NCI-H1105 (cell line): Measurements from ENCODE around the gene FAM174B.

Experiments
- DNase-seq: peaks from one replicate; lab custom pipeline; 2025; lab: John Stamatoyannopoulos, UW

The FAM174B gene

DNA sequence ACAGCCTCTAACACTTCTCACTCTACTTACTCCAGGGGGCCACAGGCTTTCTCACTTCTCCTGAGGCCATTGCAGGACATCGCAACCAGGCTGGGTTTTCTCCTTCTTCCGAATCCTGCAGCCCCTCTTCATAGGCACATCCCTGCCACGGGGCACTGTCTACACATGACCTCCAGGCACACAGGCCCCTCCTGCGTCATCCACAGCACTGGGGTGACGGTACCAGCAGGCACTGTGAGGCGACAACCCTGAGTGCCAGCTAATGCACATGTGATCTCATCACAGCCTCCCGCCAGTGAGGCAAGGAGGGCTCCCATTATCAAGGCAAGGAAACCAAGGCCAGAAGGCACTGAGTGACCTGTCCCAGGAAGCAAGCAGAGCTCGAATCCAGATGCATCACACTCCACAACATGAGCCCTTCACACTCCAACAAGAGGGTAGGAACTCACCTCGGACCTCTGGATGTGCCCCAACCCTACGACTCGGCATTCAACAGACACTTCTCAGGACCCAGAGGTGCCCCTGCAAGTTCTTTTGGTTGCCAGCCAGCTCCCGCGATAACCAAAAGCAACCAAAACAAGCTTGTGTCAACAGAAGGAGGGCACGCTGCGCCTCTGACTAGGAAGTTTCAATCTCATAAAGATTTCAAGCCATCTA lies 16.7 kb downstream of the FAM174B start:
- no peak for DNase-seq

DNA sequence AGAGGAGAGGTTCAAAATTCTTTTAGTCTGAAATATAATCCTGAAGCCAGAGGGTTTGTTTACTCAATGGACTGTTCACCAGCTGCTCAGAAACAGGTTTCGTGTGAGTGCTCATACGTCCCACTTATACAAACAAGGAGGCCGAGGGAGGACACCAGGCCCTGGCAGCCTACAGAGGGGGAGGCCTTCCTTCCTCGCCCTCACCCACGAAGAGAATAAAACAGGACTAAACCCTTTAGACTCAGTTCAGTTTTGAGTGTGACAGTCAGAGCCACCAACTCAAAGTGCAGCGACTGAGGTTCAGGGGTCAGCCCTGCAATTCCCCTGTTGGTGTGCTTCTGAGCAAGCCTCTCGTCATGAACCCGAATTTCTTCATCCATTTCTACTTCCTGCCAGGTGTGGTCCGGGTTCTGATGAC lies 17.3 kb downstream of the FAM174B start:
- peak; percentile 66 for DNase-seq

DNA sequence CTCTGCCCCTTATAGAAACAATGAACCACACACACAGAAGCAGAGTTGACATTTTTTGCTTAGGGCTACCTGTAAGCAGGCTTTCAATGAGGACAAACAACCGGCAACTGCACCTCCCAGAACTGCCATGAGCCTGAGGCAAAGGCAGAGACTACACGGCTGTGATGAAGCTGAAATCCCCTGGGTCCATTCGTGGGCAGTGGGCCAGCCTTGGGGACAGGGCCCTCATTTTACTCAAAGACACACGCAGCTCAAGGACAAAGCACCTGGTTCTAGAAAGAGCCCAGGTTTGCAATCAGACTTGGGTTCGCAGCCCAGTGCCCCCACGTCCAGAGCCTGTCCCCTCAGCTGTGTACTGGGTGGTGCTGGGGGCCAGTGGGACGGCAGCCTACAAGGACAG lies 17.9 kb downstream of the FAM174B start:
- no peak for DNase-seq

DNA sequence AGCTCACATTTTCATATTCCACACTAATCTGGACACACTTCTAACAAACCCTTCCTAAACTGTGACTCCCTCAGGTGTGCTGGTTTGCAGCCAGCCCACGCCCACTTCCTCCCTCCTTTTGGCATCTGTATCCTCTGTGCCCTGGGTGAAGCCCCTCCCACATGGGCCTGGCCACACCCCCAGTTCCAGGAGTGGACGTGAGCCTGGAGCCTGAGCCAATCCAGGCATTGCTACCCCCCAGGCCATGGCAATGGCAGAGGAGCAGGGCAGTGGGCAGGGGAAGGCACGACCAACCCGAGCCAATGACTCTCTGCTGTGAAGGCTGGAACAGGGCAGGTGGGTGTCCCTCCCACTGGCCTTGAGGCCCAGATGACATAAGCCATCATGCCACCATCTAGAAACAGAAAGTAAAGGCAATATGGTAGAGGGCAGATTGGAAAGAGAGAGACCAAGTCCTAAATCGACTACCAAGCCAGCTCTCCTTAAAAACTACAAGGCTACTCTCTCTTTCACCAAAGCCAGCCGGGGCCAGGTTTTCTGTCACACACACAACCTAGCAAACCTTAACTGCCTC lies 18.6 kb downstream of the FAM174B start:
- DNase-seq, result peak; percentile 27

DNA sequence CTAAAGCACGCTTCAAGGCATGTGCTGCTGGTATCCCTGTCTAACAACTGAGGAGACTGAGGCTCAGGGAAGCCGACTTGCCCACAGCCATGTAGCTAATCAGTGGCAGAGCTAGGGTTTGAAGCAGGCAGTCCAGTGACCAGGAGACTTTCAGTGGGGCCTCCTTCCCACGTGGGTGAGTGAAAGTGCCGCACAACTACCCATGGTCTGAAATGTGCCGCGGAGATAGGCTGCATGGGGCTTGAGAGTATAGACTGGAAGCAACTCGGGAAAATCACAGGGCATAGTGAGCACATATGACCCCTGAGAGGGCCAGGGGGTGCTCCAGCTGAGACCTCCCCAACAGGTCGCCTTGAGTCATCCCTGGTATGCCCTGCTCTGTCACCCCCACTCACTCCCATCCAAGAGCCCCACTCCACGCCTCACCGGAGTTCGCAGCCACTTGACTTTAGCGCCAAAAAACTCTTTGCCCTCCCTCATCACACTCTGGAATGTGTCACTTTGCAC lies 19.1 kb downstream of the FAM174B start:
- no peak for DNase-seq

DNA sequence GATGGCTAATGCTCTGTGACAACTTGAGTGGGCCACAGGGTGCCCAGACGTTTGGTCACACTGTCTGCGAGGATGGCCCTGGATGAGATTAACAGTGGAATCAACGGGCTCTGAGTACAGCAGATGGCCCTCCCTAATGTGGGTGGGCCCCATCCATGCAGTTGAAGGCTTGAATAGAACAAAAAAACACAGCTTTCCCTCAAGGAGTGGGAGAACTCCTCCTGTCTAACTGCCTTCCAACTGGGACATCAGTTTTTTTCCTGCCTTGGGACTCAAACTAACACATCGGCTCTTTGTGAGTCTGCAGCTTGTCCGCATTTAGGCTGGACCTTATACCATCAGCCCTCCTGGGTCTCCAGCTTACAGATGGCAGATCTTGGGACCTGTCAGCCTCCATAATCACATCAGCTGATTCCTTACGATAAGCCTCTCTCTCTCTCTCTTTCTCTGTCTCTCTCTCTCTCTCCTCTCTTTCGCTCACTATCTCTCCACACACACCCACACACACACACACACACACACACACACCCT lies 20.8 kb downstream of the FAM174B start:
- no peak for DNase-seq

DNA sequence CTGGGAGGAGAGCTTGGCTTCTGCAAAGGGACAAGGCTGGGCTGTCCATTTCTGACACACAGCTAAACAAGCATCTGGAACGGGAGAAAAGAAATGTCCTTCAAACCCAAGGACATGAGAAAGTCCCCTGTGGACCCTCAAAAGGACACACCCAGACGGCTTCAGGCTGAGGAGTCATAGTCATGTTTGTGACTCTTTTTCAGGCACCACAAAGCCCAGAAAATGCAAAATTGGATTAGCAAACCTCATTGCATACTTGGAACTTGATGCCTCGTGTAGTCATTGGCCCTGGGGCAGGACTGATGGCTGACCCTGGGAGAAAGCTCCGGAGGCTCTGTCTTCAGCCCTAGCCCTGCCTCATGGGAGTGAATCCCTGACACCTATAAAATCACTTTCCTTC lies 21.5 kb downstream of the FAM174B start:
- DNase-seq, result no peak

DNA sequence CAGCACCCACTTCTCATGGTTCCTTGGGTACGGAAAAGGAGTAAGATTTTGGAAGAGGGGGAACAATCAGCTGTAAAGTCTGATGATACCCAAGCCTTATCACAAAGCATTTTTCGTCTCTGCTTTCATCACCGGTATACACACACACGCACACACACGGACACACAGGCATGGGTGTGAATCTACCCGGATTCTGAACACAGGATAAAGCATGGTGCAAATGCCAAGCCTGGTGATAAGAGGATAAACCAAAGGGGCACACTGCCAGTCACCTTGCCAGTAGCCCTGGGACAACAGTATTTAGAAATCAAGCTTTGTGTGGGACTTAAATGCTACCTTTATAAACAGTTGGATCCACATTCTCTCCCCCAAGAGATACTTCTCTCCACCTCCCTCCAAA lies 22.2 kb downstream of the FAM174B start:
- no peak for DNase-seq

DNA sequence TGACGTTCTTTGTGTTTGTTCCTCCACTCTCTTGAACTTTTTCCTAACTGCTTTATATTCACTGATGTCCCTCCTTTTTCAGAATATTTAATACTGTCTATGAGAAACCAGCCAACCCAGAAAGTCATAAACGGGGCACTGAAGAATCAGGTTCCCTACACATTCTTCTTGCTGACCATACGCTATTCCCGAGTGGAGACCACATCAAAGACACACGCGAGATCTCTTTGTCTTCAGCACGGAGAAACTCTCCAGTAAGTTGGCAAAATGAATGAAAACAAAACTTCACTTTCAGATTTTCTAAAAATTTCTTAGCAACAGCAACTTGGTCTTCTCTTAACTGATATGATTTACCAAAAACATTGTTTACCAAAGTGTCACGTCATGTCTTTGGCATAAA lies 22.6 kb downstream of the FAM174B start:
- no peak for DNase-seq

DNA sequence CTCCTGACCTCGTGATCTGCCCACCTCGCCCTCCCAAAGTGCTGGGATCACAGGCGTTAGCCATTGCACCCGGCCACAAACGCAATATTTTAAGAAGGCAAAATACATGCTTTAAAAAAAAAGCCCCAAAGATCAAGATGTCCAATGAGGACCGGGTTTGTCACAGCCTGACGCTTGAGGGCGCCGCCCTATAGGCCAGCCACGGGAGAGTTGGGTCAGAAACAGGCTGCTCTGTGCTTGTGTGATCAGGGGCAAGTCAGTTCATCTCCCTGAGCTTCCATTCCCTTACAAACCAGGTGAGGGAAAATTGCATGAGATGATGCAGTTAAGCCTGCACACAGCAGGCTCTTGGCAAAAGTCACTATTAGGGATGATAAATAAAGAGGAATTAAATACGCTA lies 23.9 kb downstream of the FAM174B start:
- no peak for DNase-seq

DNA sequence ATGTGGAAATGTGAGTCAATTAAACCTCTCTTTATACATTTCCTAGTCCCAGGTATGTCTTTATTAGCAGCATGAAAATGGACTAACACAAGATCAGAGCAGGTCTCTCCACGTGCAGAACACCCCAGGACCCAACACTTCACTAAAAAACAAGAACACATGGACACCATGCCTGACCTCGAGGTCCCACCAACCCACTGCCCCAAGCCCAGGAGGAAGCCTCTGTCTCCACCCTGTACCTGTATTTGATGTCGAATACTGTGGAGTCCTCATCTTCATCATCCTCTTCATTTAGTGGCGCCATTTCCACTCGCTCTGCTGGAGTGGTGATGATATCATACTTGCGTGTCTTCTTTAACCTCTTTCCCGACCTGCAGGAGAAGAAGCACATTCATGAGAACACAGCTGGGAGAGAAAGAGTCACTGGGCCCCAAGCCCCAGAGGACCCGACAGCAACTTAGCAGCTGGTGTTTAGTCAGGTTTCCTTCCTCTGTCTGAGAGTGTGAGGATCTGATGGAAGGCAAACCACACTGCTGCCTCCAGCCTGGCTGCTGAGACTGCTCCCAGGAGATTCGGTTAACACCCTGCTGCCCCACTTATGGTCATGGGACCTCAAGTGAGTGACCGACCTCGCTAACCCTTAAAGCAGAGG lies 25.5 kb downstream of the FAM174B start:
- DNase-seq, result no peak

DNA sequence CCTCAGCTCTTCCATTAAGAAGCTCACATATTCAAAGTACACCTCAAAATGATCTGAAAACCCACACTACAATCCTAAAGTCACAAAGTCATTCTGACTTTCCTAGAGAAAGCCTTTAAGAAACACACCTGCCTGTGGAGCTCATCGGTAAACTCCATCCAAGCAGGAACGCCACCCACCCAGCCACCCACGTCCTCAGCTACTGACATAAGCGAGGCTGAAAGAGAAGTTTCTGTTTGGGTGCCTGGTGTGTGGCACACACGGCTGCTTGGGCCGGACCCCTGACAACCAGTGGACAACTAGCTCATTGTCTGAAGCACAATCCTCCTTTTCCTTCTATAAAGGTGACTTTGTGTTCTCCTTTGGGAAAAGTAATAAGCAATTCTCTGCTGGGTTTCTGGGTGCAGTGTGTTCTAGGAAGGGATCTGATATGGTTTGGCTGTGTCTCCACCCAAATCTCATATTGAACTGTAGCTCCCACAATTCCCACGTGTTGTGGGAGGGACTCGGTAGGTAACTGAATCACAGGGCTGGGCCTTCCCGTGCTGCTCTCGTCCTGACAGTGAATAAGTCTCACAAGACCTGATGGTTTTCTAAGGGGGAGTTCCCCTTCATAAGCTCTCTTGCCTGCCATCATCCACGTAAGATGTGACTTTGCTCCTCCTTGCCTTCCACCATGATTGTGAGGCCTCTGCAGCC lies 26.1 kb downstream of the FAM174B start:
- DNase-seq, result no peak

DNA sequence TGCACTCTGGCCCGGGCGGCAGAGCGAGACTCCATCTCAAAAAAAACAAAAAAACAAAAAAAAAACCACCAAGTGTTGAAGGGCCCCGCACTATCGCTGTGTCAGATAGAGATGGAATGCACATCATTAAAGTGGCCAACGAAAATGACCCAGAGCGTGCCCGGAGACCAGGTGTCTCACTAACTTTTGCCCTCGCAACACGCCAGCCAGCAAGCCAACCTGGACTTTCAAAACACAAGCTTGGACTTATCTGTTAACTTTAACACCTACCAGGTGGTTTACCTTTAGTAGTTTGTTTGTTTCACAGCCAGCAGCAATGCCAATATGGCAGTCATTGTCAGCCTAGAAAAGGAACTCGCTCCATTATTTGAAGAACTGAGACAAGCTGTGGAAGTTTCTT lies 28.6 kb downstream of the FAM174B start:
- DNase-seq, result no peak

DNA sequence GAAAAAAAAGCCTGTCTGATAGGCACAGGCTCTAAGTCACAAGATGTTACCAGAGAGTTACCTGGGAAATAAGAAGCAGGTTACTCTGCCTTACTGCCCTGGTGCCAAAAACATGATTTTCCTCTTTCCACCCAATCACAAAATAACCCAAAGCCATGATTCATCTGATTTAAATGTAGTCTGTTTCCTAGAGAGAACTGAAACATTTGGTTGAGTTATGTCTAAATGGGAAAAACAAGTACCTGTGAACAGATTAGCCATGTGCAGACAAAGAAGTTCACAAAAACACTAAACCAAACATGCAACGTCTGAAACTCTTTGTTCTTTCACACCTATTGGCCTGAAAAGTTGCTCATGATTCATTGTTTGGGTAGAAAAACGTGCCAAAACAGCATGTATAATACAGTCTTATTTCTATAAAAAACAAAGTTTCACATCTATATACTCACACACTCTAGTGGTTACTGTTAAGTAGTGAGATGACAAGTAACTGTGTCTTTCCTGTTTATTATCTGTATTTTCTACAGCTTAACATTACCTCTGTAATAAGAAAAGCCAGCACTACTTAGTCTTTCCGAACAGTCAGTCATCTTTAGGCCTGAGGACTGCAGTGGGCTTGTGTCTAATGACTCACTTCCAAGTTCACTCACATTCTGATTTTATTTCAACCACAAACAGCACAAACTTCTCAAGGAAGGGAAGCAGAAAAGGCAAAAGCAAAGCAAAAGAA lies 30.2 kb downstream of the FAM174B start:
- DNase-seq, result no peak

DNA sequence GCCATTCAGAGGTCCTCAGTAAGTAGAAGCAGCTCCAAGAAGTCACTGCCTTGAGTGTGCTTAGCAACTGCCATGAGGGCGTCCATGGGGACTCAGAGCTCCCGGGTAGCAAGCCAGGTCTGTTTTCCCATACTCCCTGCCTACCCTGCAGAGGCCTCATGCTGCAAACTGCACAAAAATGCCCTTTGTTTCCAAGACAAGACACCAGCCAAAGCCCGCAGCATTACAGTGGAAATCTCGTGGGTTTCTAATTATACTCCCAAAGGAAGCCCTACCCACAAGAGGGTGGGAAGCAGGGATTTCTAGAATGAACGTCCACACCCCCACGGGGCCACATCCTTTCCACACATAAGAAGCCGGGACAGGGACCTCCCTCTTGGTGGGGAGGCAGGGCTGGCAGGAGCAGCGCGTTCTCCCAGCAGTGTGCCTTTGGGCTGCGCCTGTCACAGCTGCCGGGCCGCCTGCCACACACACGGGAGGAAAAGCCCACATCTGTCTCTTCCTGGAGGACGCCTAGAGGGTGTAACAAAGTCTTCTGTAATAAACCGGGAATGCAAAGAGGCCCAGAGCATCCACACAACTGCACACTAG lies 31.1 kb downstream of the FAM174B start:
- no peak for DNase-seq

DNA sequence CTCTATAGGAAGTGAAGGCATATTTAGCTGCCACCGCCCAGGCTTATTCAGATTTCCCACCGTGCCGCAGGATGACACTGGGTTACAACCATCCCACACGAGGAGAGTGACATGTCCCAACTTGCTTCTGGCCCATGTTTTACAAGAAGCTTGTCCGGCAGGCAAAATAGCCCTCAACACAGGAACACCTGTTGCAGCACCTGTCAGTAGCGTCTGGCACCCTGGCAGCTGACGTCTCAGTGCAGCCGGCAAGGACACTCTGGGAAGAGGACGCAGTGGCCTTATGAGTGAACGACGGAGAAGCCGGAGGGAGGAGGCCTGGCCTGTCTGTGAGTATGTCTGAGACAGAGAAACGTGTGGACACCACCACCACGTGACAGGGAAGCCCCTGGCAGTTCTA lies 32.1 kb downstream of the FAM174B start:
- DNase-seq, result peak; percentile 85

DNA sequence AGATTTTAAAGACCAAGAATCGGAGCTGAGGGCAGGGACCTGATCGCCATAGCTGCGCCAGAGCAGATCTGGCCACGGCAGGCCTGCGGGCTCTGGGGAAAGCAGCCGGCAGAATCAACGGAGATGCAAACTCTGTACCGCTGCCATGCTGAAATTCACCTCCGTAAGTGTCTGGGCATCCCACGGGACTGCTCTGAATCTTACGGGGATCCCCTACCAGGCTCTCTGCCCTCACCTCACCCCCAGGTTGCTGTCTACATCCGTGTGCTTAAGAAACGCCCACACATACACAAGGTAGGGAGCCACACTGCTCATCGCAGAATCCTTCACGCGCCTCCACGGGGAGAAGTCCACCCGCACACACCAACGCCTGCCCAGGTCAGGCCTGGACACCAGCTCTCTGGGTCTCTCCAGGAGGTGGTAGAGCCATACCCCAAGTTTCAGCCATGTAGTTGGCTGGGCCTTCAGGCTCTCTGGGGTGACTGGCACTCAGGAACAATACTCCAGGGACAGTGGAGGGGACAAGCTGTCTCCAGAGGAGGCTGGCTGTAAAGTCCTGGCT lies 33.5 kb downstream of the FAM174B start:
- no peak for DNase-seq

DNA sequence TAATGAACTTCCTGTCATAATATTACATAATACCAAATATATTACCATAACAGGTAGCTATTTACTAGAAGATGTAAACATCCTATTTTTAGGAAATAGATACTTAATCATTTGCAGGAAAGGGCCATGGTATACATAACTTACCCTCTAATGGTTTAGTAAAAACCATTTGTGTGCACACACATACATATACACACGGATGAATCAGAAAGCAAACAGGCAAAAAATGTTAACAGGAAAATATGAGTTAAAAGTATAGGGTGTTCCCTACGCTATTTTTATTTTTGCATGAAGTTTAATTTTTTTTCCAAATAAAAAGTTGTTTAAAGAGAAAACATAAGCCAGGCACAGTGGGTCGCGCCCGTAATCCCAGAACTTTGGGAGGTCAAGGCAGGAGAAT lies 34.6 kb downstream of the FAM174B start:
- no peak for DNase-seq

DNA sequence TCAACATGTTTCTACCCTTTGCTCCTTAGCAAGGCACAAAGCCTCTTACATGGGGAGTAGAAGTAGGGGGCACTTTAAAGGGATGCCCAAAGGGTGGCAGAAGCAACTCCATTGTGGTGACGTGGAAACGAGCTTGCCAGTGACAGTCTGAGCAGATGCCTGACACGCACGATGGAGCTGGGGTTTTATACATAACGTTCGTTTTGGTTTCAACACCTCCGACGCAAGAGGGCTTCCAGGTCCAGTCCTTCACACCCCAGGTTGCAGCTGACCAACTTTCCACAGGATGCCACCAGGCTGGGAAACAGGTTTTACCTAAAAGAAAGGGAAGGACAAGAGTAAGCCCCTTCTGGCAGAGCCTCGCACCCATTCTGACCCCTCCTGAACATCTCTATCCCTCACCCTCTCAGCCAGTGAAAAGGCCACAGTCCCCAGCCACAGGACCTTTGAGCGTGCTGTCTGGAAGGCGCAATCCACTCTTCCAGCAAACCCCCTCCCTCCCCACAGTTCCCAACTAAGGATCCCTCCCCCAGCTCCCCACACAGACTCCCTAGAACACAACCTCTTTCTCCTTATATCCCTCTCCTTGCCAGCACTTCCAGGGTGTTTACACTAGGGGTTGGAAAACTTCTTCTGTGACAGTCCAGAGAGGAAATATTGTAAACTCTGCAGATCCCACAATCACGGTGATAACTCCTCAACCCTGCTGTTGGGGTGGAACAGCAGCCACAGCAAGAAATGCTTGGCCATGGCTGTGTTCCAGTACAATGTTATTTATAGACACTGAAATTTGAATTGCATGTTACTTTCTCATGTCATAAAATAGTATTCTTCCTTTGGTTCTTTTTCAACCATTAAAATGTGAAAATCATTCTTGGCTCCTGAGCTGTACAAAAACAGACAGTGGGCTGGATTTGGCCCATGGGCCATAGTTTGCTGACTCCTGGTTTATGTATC lies 36.2 kb downstream of the FAM174B start:
- no peak for DNase-seq
